Measurements from ENCODE around the gene SYK.

Gene SYK

DNA sequence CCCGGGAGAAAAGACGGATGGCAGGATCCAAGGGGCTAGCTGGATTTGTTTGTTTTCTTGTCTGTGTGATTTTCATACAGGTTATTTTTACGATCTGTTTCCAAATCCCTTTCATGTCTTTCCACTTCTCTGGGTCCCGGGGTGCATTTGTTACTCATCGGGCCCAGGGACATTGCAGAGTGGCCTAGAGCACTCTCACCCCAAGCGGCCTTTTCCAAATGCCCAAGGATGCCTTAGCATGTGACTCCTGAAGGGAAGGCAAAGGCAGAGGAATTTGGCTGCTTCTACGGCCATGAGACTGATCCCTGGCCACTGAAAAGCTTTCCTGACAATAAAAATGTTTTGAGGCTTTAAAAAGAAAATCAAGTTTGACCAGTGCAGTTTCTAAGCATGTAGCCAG is 94.2 kb downstream of the SYK start:
- H3K27me3 ChIP-seq = no peaks in the 10 kb centered on the region
- H3K4me1 ChIP-seq (ENCODE audit: control insufficient read depth in 1 of 2, insufficient read depth in 1 of 2, low read depth in 1 of 2, low read length in 1 of 2) = no peaks in the 10 kb centered on the region
- TF ChIP-seq, protein P1, sequence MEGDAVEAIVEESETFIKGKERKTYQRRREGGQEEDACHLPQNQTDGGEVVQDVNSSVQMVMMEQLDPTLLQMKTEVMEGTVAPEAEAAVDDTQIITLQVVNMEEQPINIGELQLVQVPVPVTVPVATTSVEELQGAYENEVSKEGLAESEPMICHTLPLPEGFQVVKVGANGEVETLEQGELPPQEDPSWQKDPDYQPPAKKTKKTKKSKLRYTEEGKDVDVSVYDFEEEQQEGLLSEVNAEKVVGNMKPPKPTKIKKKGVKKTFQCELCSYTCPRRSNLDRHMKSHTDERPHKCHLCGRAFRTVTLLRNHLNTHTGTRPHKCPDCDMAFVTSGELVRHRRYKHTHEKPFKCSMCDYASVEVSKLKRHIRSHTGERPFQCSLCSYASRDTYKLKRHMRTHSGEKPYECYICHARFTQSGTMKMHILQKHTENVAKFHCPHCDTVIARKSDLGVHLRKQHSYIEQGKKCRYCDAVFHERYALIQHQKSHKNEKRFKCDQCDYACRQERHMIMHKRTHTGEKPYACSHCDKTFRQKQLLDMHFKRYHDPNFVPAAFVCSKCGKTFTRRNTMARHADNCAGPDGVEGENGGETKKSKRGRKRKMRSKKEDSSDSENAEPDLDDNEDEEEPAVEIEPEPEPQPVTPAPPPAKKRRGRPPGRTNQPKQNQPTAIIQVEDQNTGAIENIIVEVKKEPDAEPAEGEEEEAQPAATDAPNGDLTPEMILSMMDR (IDR thresholded peaks at IDR 0.05) = no peak
- H3K9me3 ChIP-seq = no peaks in the 10 kb centered on the region
- no peak overlapping the region for H3K4me3 ChIP-seq (ENCODE audit: low read depth in 1 of 2, low read length in 1 of 2)
- no peak overlapping the region for H3K27ac ChIP-seq
- peaks cover 100% of the 10 kb centered on the region for H3K36me3 ChIP-seq

DNA sequence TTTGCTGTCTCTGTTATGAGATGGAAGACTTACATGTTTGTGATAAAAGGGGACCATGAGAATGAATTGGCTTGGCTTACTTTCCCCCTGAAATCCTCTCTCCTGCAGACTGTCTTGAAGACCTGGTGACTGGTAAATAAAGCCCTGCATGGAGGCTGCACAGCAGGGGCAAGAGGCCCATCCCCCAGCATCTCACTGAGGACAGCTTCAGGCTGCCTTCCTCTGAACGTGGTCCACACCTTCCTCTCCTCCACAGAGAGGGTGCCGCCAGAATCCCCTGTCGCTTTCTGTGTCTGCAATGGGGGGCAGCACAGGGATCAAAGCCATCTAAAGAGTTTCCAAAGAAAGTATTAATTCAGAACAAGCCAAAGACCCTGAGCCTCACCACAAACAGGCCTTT is 94.6 kb downstream of the SYK start:
- TF ChIP-seq, protein P1 (IDR thresholded peaks at IDR 0.05) = no peak
- peaks cover 98% of the 10 kb centered on the region for H3K36me3 ChIP-seq
- no peak overlapping the region for H3K4me3 ChIP-seq (ENCODE audit: low read depth in 1 of 2, low read length in 1 of 2)

DNA sequence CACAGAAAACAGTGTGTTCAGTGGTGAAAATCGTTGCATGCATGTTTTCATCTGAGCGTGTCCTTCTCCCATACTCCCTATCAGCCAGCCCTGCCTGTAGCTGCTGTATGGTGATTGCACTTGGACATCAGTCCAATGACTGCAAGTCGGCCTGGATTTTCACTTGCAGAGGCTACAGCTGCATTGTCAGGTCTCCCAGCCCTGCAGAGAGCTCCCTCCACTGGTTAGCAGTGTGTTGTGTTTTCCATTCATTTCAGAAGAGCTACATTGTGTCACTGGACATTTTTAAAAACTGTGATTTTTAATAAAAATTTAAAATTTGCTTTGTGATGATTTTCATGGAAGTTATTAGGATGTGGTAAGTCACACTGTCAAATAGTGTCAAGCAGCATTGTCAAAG is 96.6 kb downstream of the SYK start:
- H3K27ac ChIP-seq = peak overlapping the region; percentile 26
- H3K36me3 ChIP-seq = peaks cover 96% of the 10 kb centered on the region
- TF ChIP-seq, protein P1 (IDR thresholded peaks at IDR 0.05) = no peak
- H3K9me3 ChIP-seq = no peaks in the 10 kb centered on the region
- H3K27me3 ChIP-seq = no peaks in the 10 kb centered on the region
- H3K4me3 ChIP-seq (ENCODE audit: low read depth in 1 of 2, low read length in 1 of 2) = no peak overlapping the region
- no peaks in the 10 kb centered on the region for H3K4me1 ChIP-seq (ENCODE audit: control insufficient read depth in 1 of 2, insufficient read depth in 1 of 2, low read depth in 1 of 2, low read length in 1 of 2)

More for the DNA sequence above, 94.6 kb downstream of the SYK start:
- H3K27me3 ChIP-seq = no peaks in the 10 kb centered on the region
- H3K4me1 ChIP-seq (ENCODE audit: control insufficient read depth in 1 of 2, insufficient read depth in 1 of 2, low read depth in 1 of 2, low read length in 1 of 2) = no peaks in the 10 kb centered on the region
- no peaks in the 10 kb centered on the region for H3K9me3 ChIP-seq
- no peak overlapping the region for H3K27ac ChIP-seq

DNA sequence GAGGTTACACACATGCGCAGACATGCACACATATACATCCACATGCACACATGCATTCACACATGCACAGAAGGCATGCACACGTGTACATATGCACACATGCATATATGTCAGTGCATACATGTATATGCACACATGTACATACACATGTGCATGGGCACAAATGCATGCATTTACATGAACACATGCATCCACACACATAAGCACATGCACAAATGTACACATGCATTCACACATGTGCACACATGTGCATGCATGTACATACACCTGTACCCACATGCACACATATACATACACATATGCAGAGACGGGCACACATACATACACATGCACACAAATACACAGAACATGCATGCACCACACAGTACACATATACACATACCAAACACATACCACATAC is 97.7 kb downstream of the SYK start:
- Histone ChIP-seq H3K4me1 (ENCODE audit: control insufficient read depth in 1 of 2, insufficient read depth in 1 of 2, low read depth in 1 of 2, low read length in 1 of 2) (no peaks in the 10 kb centered on the region), H3K27ac (no peak overlapping the region), H3K9me3 (no peaks in the 10 kb centered on the region), H3K4me3 (ENCODE audit: low read depth in 1 of 2, low read length in 1 of 2) (no peak overlapping the region), H3K36me3 (peaks cover 93% of the 10 kb centered on the region), H3K27me3 (no peaks in the 10 kb centered on the region)
- TF ChIP-seq, protein P1 (IDR thresholded peaks at IDR 0.05) = no peak

DNA sequence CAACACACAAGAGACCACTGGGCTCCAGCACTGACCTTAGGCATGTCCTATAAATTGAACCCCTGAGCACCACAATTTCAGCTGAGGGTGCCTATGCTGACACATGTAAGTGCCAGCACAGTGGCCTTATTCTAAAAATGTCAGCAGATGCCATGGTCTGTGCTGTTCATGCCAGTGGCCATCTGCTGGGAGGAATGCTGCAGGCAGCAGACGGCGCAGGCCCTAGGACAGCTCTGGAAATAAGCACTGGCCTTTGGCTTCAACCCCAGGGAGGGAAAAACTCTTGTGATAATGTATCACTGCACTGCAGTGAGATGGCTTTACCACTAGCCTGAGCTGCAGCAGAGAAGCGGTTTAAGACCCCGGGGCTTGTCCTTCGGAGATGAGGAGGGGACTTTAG is 98.5 kb downstream of the SYK start:
- H3K4me3 ChIP-seq (ENCODE audit: low read depth in 1 of 2, low read length in 1 of 2) = no peak overlapping the region
- H3K36me3 ChIP-seq = peaks cover 84% of the 10 kb centered on the region
- H3K9me3 ChIP-seq = no peaks in the 10 kb centered on the region
- TF ChIP-seq, protein P1 (IDR thresholded peaks at IDR 0.05) = no peak
- H3K4me1 ChIP-seq (ENCODE audit: control insufficient read depth in 1 of 2, insufficient read depth in 1 of 2, low read depth in 1 of 2, low read length in 1 of 2) = no peaks in the 10 kb centered on the region
- H3K27ac ChIP-seq = peak overlapping the region; percentile 36
- no peaks in the 10 kb centered on the region for H3K27me3 ChIP-seq

DNA sequence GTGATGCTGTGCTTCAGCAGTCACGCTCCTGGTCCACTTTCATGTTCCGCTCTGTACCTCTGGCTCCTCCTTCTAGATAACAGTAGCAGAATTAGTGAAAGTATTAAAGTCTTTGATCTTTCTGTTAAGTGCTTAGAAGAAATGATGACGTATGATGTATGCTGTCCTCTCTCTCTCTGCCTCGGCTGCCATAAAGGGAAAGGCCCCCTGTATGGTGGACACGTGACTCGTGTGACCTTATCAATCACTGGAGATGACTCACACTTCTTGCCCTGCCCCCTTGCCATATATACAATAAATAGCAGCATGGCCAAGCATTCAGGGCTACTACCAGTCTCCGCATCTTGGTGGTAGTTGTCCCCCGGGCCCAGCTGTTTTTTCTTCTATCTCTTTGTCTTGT is 100.3 kb downstream of the SYK start:
- peaks cover 66% of the 10 kb centered on the region for H3K36me3 ChIP-seq
- no peaks in the 10 kb centered on the region for H3K27me3 ChIP-seq
- TF ChIP-seq, protein P1 (IDR thresholded peaks at IDR 0.05) = no peak
- no peak overlapping the region for H3K4me3 ChIP-seq (ENCODE audit: low read depth in 1 of 2, low read length in 1 of 2)
- H3K9me3 ChIP-seq = no peaks in the 10 kb centered on the region
- no peaks in the 10 kb centered on the region for H3K4me1 ChIP-seq (ENCODE audit: control insufficient read depth in 1 of 2, insufficient read depth in 1 of 2, low read depth in 1 of 2, low read length in 1 of 2)
- no peak overlapping the region for H3K27ac ChIP-seq
